ENCODE results near the gene PLXNA4.

DNA sequence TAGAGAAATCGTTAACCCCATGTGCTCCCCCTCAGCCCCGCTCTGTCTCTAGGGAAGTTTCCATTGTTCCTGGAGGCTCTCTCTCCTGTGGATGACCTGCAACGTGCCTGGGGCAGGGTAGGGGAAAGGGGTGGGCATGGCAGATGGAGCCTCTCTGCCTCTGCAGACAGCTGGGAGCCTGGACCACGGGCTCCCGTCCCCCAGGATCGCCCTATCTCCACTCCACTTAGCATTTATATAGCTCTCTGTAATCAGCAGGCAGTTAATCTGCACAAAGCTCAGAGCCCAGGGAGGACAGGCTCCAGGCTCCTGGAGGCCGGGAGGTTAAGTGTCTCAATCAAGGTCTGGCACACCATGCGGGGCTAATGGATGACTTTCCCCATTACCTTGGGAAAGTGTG, 369.7 kb downstream of the PLXNA4 start:
- TF ChIP-seq, protein P1, sequence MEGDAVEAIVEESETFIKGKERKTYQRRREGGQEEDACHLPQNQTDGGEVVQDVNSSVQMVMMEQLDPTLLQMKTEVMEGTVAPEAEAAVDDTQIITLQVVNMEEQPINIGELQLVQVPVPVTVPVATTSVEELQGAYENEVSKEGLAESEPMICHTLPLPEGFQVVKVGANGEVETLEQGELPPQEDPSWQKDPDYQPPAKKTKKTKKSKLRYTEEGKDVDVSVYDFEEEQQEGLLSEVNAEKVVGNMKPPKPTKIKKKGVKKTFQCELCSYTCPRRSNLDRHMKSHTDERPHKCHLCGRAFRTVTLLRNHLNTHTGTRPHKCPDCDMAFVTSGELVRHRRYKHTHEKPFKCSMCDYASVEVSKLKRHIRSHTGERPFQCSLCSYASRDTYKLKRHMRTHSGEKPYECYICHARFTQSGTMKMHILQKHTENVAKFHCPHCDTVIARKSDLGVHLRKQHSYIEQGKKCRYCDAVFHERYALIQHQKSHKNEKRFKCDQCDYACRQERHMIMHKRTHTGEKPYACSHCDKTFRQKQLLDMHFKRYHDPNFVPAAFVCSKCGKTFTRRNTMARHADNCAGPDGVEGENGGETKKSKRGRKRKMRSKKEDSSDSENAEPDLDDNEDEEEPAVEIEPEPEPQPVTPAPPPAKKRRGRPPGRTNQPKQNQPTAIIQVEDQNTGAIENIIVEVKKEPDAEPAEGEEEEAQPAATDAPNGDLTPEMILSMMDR (conservative IDR thresholded peaks at IDR 0.05; ENCODE audit: low read depth, low read length) = no peak
- no peak for TF ChIP-seq EZH2 (IDR thresholded peaks at IDR 0.05; ENCODE audit: borderline replicate concordance, low read depth, low read length, poor library complexity, severe bottlenecking)

All from A673 (cell line).